SK-N-SH (cell line): ENCODE data around the gene MEIS2. TPM values are rescaled to one million over a fixed set of nuclear protein-coding genes. Genes with fewer than 3 reads are reported as not detected.

Experiments
- CTCF ChIA-PET: fragments of 300-600, 350-600 bp; formaldehyde crosslinking; extraction: SDS; loops from one replicate; lab custom pipeline; 2021; lab: Yijun Ruan, JAX
- POLR2A ChIA-PET: fragments of 350-600 bp; sonication (Branson Sonifier 250); formaldehyde crosslinking; extraction: SDS; loops from one replicate; lab custom pipeline; 2020; ENCODE audit warnings: antibody characterized with exemption, inconsistent platforms; lab: Yijun Ruan, JAX
- DNase-seq: peaks from one replicate; pipeline ENCODE4 v3.0.0; 2012
- H2AFZ ChIP-seq: fragments of 200-600 bp; sonication (generic); 2 replicates; pipeline ENCODE4 v1.8.1; 2016; ENCODE audit warnings: antibody characterized with exemption, mild to moderate bottlenecking, low read depth
- H3F3A ChIP-seq: fragments of 200-600 bp; sonication (generic); replicated peaks from 2 replicates; pipeline ENCODE3; 2016; ENCODE audit warnings: antibody characterized with exemption, mild to moderate bottlenecking; ENCODE audit not compliant: insufficient read depth
- H3K27ac ChIP-seq, 2 experiments: fragments of 200-500 bp in 1 of 2; fragments of 200-600 bp in 1 of 2; sonication (Bioruptor generic) in 1 of 2; sonication (generic), shearing (Covaris generic) in 1 of 2; 2 replicates each; pipeline versions ENCODE4 v1.5.1 to v1.6.1; 2014 to 2016; ENCODE audit warnings: low read depth in 2 of 2, inconsistent platforms in 1 of 2, low read length in 1 of 2, mild to moderate bottlenecking in 1 of 2, mixed read lengths in 1 of 2
- H3K27me3 ChIP-seq: fragments of 200-600 bp; sonication (generic), shearing (Covaris generic); 2 replicates; pipeline ENCODE4 v1.6.1; 2016; ENCODE audit warnings: mixed run types; ENCODE audit not compliant: insufficient read depth
- H3K36me3 ChIP-seq, 2 experiments: fragments of 200-500 bp in 1 of 2; fragments of 200-600 bp in 1 of 2; sonication (Bioruptor generic) in 1 of 2; sonication (generic) in 1 of 2; replicated peaks in 1 of 2; 2 replicates each; pipeline versions ENCODE3 to v1.5.1; 2014 to 2016; ENCODE audit warnings: low read length in 1 of 2, mild to moderate bottlenecking in 1 of 2; ENCODE audit not compliant: insufficient read depth in 2 of 2, control insufficient read depth in 1 of 2
- H3K4me1 ChIP-seq, 2 experiments: fragments of 200-500 bp in 1 of 2; fragments of 200-600 bp in 1 of 2; sonication (Bioruptor generic) in 1 of 2; sonication (generic), shearing (Covaris generic) in 1 of 2; 2 replicates each; pipeline versions ENCODE4 v1.5.1 to v1.6.1; 2014 to 2016; ENCODE audit warnings: low read depth in 1 of 2, low read length in 1 of 2, mixed run types in 1 of 2; ENCODE audit not compliant: insufficient read depth in 2 of 2, control insufficient read depth in 1 of 2
- H3K4me2 ChIP-seq: fragments of 200-600 bp; sonication (generic), shearing (Covaris generic); 2 replicates; pipeline ENCODE4 v1.6.1; 2017; ENCODE audit warnings: mixed run types
- H3K4me3 ChIP-seq, 2 experiments: fragments of 200-500 bp in 1 of 2; fragments of 200-600 bp in 1 of 2; sonication (Bioruptor generic) in 1 of 2; sonication (generic), shearing (Covaris generic) in 1 of 2; 2 replicates each; pipeline versions ENCODE4 v1.5.1 to v1.8.1; 2014 to 2016; ENCODE audit warnings: low read depth in 2 of 2, inconsistent platforms in 1 of 2, low read length in 1 of 2, mild to moderate bottlenecking in 1 of 2, mixed read lengths in 1 of 2, moderate library complexity in 1 of 2
- H3K79me2 ChIP-seq: fragments of 200-600 bp; sonication (generic); 2 replicates; pipeline ENCODE4 v1.8.1; 2017; ENCODE audit warnings: mild to moderate bottlenecking; ENCODE audit not compliant: insufficient read depth
- H3K9ac ChIP-seq: fragments of 200-600 bp; sonication (generic); 2 replicates; pipeline ENCODE4 v1.6.1; 2017; ENCODE audit warnings: mixed run types
- H3K9me2 ChIP-seq: fragments of 200-600 bp; sonication (generic); 2 replicates; pipeline ENCODE4 v1.6.1; 2017; ENCODE audit warnings: mixed run types
- H3K9me3 ChIP-seq: fragments of 200-600 bp; sonication (generic); 2 replicates; pipeline ENCODE4 v1.6.1; 2017; ENCODE audit warnings: mixed run types, mild to moderate bottlenecking, moderate library complexity
- H4K20me1 ChIP-seq: fragments of 200-600 bp; sonication (generic); 2 replicates; pipeline ENCODE4 v1.6.1; 2017; ENCODE audit warnings: mild to moderate bottlenecking, mixed run types; ENCODE audit not compliant: insufficient read depth
- CHD2 ChIP-seq: fragments of 150-350 bp; IDR thresholded peaks from 2 replicates; pipeline ENCODE4 v1.6.1; 2018; ENCODE audit warnings: low read length; ENCODE audit not compliant: partially characterized antibody
- ELF1 ChIP-seq: IDR thresholded peaks from 2 replicates; pipeline ENCODE4 v1.4.0; 2012
- FOXJ3 ChIP-seq: sonication (generic); formaldehyde crosslinking; IDR thresholded peaks from 2 replicates; pipeline ENCODE4 v1.5.1; 2020; ENCODE audit warnings: mild to moderate bottlenecking, missing genetic modification reagents
- GABPA ChIP-seq: IDR thresholded peaks from 2 replicates; pipeline ENCODE4 v1.4.0; 2012; ENCODE audit warnings: low read depth, mild to moderate bottlenecking
- GATA2 ChIP-seq: sonication (generic); formaldehyde crosslinking; IDR thresholded peaks from 2 replicates; pipeline ENCODE4 v1.5.0; 2020; ENCODE audit warnings: mild to moderate bottlenecking, missing genetic modification reagents
- MXI1 ChIP-seq: IDR thresholded peaks from 2 replicates; pipeline ENCODE4 v1.6.1; 2012; ENCODE audit warnings: mild to moderate bottlenecking, low read depth, low read length, improper control_type of control experiment
- NFIC ChIP-seq: IDR thresholded peaks from 2 replicates; pipeline ENCODE4 v1.4.0; 2012; ENCODE audit warnings: borderline replicate concordance
- RAD21 ChIP-seq: IDR thresholded peaks from 2 replicates; pipeline ENCODE4 v1.6.1; 2012; ENCODE audit warnings: mild to moderate bottlenecking, low read length
- RCOR1 ChIP-seq: fragments of 150-350 bp; IDR thresholded peaks from 2 replicates; pipeline ENCODE4 v1.6.1; 2017; ENCODE audit warnings: antibody characterized with exemption, low read length
- RFX5 ChIP-seq: IDR thresholded peaks from 2 replicates; pipeline ENCODE4 v1.6.1; 2012; ENCODE audit warnings: mild to moderate bottlenecking, improper control_type of control experiment, low read length
- SIN3A ChIP-seq: IDR thresholded peaks from 2 replicates; pipeline ENCODE4 v1.6.1; 2012; ENCODE audit warnings: low read depth, mild to moderate bottlenecking, low read length, moderate library complexity, borderline replicate concordance
- TAF1 ChIP-seq: IDR thresholded peaks from 2 replicates; pipeline ENCODE4 v1.6.1; 2012; ENCODE audit warnings: low read depth, mild to moderate bottlenecking, low read length, moderate library complexity, borderline replicate concordance
- TEAD4 ChIP-seq: IDR thresholded peaks from 2 replicates; pipeline ENCODE4 v1.4.0; 2012; ENCODE audit warnings: mild to moderate bottlenecking, borderline replicate concordance; ENCODE audit not compliant: insufficient read depth
- WGBS: methylation state at CpG from one replicate; pipeline ENCODE4 v1.1.6; 2017; ENCODE audit warnings: low lambda C conversion rate; 5-methylcytosine and 5-hydroxymethylcytosine counted together
- polyA plus RNA-seq, 3 experiments: library from polyadenylated mRNA; depleted of rRNA; stranded (reverse); fragments of >200 nt; gene quantifications; 2 replicates each; pipeline ENCODE4 v1.2.3, GENCODE V29; 2012
- TF ChIP-seq, protein P1 (sequence below): fragments of 150-350 bp; IDR thresholded peaks from 2 replicates; pipeline ENCODE4 v1.6.1; 2017; ENCODE audit warnings: antibody characterized with exemption, low read length, low read depth, borderline replicate concordance
- TF ChIP-seq, protein P2 (sequence below): fragments of 200-600 bp; sonication (generic); IDR thresholded peaks from 2 replicates; pipeline ENCODE4 v1.6.1; 2017; ENCODE audit warnings: antibody characterized with exemption, mild to moderate bottlenecking, moderate library complexity
- TF ChIP-seq, protein P3 (sequence below): IDR thresholded peaks from 2 replicates; pipeline ENCODE4 v1.4.0; 2012; ENCODE audit warnings: low read depth, borderline replicate concordance
- TF ChIP-seq, protein P4 (sequence below): IDR thresholded peaks from 2 replicates; pipeline ENCODE4 v1.6.1; 2012; ENCODE audit warnings: mild to moderate bottlenecking, low read depth, low read length, moderate library complexity

Gene MEIS2
- polyA plus RNA-seq, 1 of the 3 experiments (the other 2 are of a cell fraction): 146 TPM

DNA sequence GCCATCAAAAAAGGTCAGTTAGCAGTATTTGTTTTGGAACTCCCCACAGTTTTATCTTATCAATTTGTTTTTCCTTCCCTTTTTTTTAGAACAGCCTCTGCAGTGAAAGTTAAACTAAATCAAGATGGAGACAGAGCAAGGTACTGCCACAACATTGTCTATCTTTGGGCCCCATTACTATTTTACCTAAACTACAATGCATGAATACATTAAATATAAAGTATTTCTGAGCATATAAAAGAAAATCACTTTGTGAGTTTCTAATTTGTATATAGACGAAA lies 139.5 kb downstream of the MEIS2 start:
- peaks cover 32% of the 10 kb centered on the region; the same call in 1 of the 2 replicates for H4K20me1 ChIP-seq
- POLR2A ChIA-PET: no interaction called here
- no peak overlapping the region; the same call in 1 of the 2 replicates for H3K4me2 ChIP-seq
- peaks cover 8 to 9% of the 10 kb centered on the region in 2 experiments; a peak in 3 of 4 replicates for H3K4me1 ChIP-seq
- H3K27me3 ChIP-seq: no peaks in the 10 kb centered on the region
- CTCF ChIA-PET: interaction anchor here (1.2 kb wide), 1 partner anchor 38 kb away, joined by 4 read pairs; no protein-coding TSS in a partner anchor
- no peaks in the 10 kb centered on the region for H3K9me2 ChIP-seq
- no peak overlapping the region for H2AFZ ChIP-seq
- no peak overlapping the region for H3K9ac ChIP-seq
- no peak overlapping the region for H3K4me3 ChIP-seq
- peaks cover 35 to 76% of the 10 kb centered on the region in 2 experiments for H3K36me3 ChIP-seq
- H3F3A ChIP-seq: peaks cover 28% of the 10 kb centered on the region
- no peak for TF ChIP-seq TAF1
- no peak for TF ChIP-seq CHD2
- TF ChIP-seq, protein P1, sequence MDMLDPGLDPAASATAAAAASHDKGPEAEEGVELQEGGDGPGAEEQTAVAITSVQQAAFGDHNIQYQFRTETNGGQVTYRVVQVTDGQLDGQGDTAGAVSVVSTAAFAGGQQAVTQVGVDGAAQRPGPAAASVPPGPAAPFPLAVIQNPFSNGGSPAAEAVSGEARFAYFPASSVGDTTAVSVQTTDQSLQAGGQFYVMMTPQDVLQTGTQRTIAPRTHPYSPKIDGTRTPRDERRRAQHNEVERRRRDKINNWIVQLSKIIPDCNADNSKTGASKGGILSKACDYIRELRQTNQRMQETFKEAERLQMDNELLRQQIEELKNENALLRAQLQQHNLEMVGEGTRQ: no peak
- TF ChIP-seq ELF1: no peak
- no peak for TF ChIP-seq RCOR1
- TF ChIP-seq, all 33 proteins: peak for 0
- WGBS: 97% methylated on average over 1 of the region's 1 CpG
- no peak for DNase-seq
- no peak overlapping the region; a peak in 1 of 4 replicates for H3K27ac ChIP-seq
- H3K9me3 ChIP-seq: no peaks in the 10 kb centered on the region
- H3K79me2 ChIP-seq: peaks cover 75% of the 10 kb centered on the region

DNA sequence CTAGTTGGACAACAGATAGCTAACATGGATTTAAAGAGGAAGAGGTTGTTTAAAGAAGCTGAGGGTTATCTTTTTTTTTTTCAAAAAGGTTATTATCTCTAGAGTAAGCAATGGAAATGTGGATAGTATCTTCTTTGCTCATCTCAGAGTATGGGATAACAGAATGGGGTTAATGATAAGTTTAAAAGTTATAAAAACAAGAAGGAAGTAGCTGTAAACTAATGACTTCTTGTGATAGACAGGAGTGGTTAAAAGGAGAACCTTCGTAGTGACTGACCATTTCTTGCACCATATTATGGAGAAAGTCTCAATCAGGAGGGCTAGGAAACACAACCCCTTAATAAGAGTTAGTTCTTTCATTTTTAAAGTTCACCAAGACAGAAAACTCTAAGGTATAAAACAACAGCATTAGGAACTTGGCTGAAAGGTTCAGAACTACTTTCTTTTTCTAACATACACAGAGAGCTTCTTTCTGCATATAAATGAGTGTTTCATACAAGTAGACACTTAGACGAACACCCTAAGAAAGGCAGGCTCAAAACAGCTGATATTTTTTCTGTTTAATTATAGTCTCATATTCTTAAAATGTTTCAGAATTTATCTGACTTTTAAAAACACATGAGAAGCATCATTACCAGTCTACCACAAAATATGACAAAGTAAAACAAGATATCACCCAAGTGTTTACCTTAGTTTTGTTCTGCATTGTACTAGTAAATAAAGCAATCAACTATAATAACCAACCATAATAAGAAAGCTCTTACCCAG lies 140.0 kb downstream of the MEIS2 start:
- WGBS: 90% methylated on average over 2 of the region's 2 CpGs
- no peaks in the 10 kb centered on the region for H3K9me3 ChIP-seq
- H4K20me1 ChIP-seq: peaks cover 32% of the 10 kb centered on the region; the same call in 1 of the 2 replicates
- no peaks in the 10 kb centered on the region for H3K27me3 ChIP-seq
- H3K36me3 ChIP-seq: peaks cover 30 to 71% of the 10 kb centered on the region in 2 experiments
- H3K27ac ChIP-seq: peak overlapping the region; percentile 10 to 16; a peak in 2 of 4 replicates
- H3F3A ChIP-seq: peaks cover 26% of the 10 kb centered on the region
- H2AFZ ChIP-seq: no peak overlapping the region
- ChIA-PET POLR2A (no interaction called here), CTCF (no interaction called here)
- peaks cover 77% of the 10 kb centered on the region for H3K79me2 ChIP-seq
- no peak overlapping the region for H3K9ac ChIP-seq
- no peak overlapping the region for H3K4me3 ChIP-seq
- peak overlapping the region; percentile 21; the same call in 1 of the 2 replicates for H3K4me2 ChIP-seq
- H3K4me1 ChIP-seq: peaks cover 8 to 9% of the 10 kb centered on the region in 2 experiments; a peak in 3 of 4 replicates
- DNase-seq: no peak
- H3K9me2 ChIP-seq: no peaks in the 10 kb centered on the region
- TF ChIP-seq, protein P2, sequence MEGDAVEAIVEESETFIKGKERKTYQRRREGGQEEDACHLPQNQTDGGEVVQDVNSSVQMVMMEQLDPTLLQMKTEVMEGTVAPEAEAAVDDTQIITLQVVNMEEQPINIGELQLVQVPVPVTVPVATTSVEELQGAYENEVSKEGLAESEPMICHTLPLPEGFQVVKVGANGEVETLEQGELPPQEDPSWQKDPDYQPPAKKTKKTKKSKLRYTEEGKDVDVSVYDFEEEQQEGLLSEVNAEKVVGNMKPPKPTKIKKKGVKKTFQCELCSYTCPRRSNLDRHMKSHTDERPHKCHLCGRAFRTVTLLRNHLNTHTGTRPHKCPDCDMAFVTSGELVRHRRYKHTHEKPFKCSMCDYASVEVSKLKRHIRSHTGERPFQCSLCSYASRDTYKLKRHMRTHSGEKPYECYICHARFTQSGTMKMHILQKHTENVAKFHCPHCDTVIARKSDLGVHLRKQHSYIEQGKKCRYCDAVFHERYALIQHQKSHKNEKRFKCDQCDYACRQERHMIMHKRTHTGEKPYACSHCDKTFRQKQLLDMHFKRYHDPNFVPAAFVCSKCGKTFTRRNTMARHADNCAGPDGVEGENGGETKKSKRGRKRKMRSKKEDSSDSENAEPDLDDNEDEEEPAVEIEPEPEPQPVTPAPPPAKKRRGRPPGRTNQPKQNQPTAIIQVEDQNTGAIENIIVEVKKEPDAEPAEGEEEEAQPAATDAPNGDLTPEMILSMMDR: no peak
- TF ChIP-seq MXI1 (no peak), NFIC (no peak), RFX5 (no peak), GABPA (no peak), FOXJ3 (CRISPR knock-in tag) (no peak), CHD2 (no peak), SIN3A (no peak), TAF1 (no peak), GATA2 (CRISPR knock-in tag) (no peak), RCOR1 (no peak), RAD21 (no peak), TEAD4 (no peak)
- TF ChIP-seq, protein P3, sequence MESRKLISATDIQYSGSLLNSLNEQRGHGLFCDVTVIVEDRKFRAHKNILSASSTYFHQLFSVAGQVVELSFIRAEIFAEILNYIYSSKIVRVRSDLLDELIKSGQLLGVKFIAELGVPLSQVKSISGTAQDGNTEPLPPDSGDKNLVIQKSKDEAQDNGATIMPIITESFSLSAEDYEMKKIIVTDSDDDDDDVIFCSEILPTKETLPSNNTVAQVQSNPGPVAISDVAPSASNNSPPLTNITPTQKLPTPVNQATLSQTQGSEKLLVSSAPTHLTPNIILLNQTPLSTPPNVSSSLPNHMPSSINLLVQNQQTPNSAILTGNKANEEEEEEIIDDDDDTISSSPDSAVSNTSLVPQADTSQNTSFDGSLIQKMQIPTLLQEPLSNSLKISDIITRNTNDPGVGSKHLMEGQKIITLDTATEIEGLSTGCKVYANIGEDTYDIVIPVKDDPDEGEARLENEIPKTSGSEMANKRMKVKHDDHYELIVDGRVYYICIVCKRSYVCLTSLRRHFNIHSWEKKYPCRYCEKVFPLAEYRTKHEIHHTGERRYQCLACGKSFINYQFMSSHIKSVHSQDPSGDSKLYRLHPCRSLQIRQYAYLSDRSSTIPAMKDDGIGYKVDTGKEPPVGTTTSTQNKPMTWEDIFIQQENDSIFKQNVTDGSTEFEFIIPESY: no peak
- TF ChIP-seq, protein P4, sequence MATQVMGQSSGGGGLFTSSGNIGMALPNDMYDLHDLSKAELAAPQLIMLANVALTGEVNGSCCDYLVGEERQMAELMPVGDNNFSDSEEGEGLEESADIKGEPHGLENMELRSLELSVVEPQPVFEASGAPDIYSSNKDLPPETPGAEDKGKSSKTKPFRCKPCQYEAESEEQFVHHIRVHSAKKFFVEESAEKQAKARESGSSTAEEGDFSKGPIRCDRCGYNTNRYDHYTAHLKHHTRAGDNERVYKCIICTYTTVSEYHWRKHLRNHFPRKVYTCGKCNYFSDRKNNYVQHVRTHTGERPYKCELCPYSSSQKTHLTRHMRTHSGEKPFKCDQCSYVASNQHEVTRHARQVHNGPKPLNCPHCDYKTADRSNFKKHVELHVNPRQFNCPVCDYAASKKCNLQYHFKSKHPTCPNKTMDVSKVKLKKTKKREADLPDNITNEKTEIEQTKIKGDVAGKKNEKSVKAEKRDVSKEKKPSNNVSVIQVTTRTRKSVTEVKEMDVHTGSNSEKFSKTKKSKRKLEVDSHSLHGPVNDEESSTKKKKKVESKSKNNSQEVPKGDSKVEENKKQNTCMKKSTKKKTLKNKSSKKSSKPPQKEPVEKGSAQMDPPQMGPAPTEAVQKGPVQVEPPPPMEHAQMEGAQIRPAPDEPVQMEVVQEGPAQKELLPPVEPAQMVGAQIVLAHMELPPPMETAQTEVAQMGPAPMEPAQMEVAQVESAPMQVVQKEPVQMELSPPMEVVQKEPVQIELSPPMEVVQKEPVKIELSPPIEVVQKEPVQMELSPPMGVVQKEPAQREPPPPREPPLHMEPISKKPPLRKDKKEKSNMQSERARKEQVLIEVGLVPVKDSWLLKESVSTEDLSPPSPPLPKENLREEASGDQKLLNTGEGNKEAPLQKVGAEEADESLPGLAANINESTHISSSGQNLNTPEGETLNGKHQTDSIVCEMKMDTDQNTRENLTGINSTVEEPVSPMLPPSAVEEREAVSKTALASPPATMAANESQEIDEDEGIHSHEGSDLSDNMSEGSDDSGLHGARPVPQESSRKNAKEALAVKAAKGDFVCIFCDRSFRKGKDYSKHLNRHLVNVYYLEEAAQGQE: no peak
